GM12892 (cell line): ENCODE data around the gene CDK19.

ENCODE experiments used
- POLR2A ChIP-seq: IDR thresholded peaks from 2 replicates; pipeline ENCODE4 v1.6.1; 2011; ENCODE audit warnings: low read depth, low read length, control low read depth
- POLR2AphosphoS5 ChIP-seq: IDR thresholded peaks from 2 replicates; pipeline ENCODE4 v1.6.1; 2011; ENCODE audit warnings: low read depth, low read length, control low read depth
- TAF1 ChIP-seq: IDR thresholded peaks from 2 replicates; pipeline ENCODE4 v1.6.1; 2011; ENCODE audit warnings: low read depth, mild to moderate bottlenecking, control low read depth, low read length, borderline replicate concordance

- TF ChIP-seq POLR2A (no peak), POLR2AphosphoS5 (no peak), TAF1 (no peak)
Measured at GRCh38 chr6:110674096-110674495, 141.2 kb downstream of the CDK19 start.
